GM13977 (cell line): ENCODE results near the gene POMGNT1.

ENCODE experiments used
- DNase-seq: peaks from one replicate; pipeline ENCODE4 v3.0.0; 2012; ENCODE audit warnings: low spot score
- CTCF ChIP-seq: IDR thresholded peaks from 2 replicates; pipeline ENCODE4 v1.5.1; 2012; ENCODE audit warnings: mild to moderate bottlenecking, control low read depth; ENCODE audit not compliant: insufficient read depth; ENCODE audit errors: extremely low read depth, missing control alignments
- in situ Hi-C: fragments of 300-500 bp; cut with MboI; formaldehyde crosslinking; loops from one replicate; pipeline ENCODE4 v1.12.0; 2022; ENCODE audit warnings: low sequenced_read_pairs, low pct_unique_long_range_greater_than_20kb, mixed read lengths, inconsistent platforms; ENCODE audit not compliant: unreplicated experiment

Gene POMGNT1

GRCh38 chr1:46194641-46195193, 3.5 kb downstream of the POMGNT1 start:
- no peak for DNase-seq
- in situ Hi-C loops = no loop called here
- TF ChIP-seq CTCF = no peak

GRCh38 chr1:46193984-46194570, 4.2 kb downstream of the POMGNT1 start:
- TF ChIP-seq CTCF = no peak
- in situ Hi-C loops = no loop called here

GRCh38 chr1:46193285-46193684, 4.9 kb downstream of the POMGNT1 start:
- DNase-seq = no peak
- TF ChIP-seq CTCF = no peak
- in situ Hi-C loops = no loop called here

More at GRCh38 chr1:46193984-46194570, 4.2 kb downstream of the POMGNT1 start:
- DNase-seq = no peak

- in situ Hi-C loops = no loop called here
- DNase-seq = no peak
- no peak for TF ChIP-seq CTCF
Observed at GRCh38 chr1:46192171-46192570, 6.1 kb downstream of the POMGNT1 start.

GRCh38 chr1:46191033-46191701, 7.1 kb downstream of the POMGNT1 start:
- DNase-seq = no peak
- in situ Hi-C loops = no loop called here

GRCh38 chr1:46190539-46190938, 7.7 kb downstream of the POMGNT1 start:
- DNase-seq = no peak
- in situ Hi-C loops = no loop called here
- no peak for TF ChIP-seq CTCF

More at GRCh38 chr1:46191033-46191701, 7.1 kb downstream of the POMGNT1 start:
- no peak for TF ChIP-seq CTCF
